HEK293 (cell line): ENCODE measurements around the gene MARCHF9.

ENCODE experiments used
- FEZF1 ChIP-seq: fragments of 450-650 bp; formaldehyde crosslinking; IDR thresholded peaks from 2 replicates; pipeline ENCODE4 v1.5.1; 2016; ENCODE audit warnings: missing biosample characterization, missing genetic modification characterization
- GLI4 ChIP-seq: fragments of 450-650 bp; formaldehyde crosslinking; IDR thresholded peaks from 2 replicates; pipeline ENCODE4 v1.5.1; 2016; ENCODE audit warnings: missing biosample characterization, missing genetic modification characterization
- GLIS1 ChIP-seq: fragments of 450-650 bp; formaldehyde crosslinking; IDR thresholded peaks from 2 replicates; pipeline ENCODE4 v1.5.1; 2016; ENCODE audit warnings: missing biosample characterization, missing genetic modification characterization
- INSM2 ChIP-seq: fragments of 450-650 bp; formaldehyde crosslinking; IDR thresholded peaks from 2 replicates; pipeline ENCODE4 v1.5.1; 2016; ENCODE audit warnings: missing biosample characterization, missing genetic modification characterization
- MYNN ChIP-seq: fragments of 450-650 bp; formaldehyde crosslinking; IDR thresholded peaks from 2 replicates; pipeline ENCODE4 v1.5.1; 2016; ENCODE audit warnings: missing biosample characterization, missing genetic modification characterization, borderline replicate concordance
- YY2 ChIP-seq: fragments of 450-650 bp; formaldehyde crosslinking; IDR thresholded peaks from 2 replicates; pipeline ENCODE4 v1.5.1; 2016; ENCODE audit warnings: missing biosample characterization, missing genetic modification characterization
- ZBTB1 ChIP-seq: fragments of 450-650 bp; formaldehyde crosslinking; IDR thresholded peaks from 2 replicates; pipeline ENCODE4 v1.5.1; 2016; ENCODE audit warnings: missing biosample characterization, missing genetic modification characterization
- ZBTB21 ChIP-seq: fragments of 450-650 bp; formaldehyde crosslinking; IDR thresholded peaks from 2 replicates; pipeline ENCODE4 v1.5.1; 2017; ENCODE audit warnings: missing biosample characterization, missing genetic modification characterization
- ZBTB44 ChIP-seq: fragments of 450-650 bp; IDR thresholded peaks from 2 replicates; pipeline ENCODE4 v1.5.1; 2018; ENCODE audit warnings: missing biosample characterization, mild to moderate bottlenecking, missing genetic modification characterization
- ZNF10 ChIP-seq: fragments of 450-650 bp; formaldehyde crosslinking; IDR thresholded peaks from 2 replicates; pipeline ENCODE4 v1.5.1; 2017; ENCODE audit warnings: missing biosample characterization, missing genetic modification characterization
- ZNF121 ChIP-seq: fragments of 450-650 bp; formaldehyde crosslinking; IDR thresholded peaks from 2 replicates; pipeline ENCODE4 v1.5.1; 2016; ENCODE audit warnings: missing biosample characterization, missing genetic modification characterization
- ZNF133 ChIP-seq: fragments of 450-650 bp; formaldehyde crosslinking; IDR thresholded peaks from 2 replicates; pipeline ENCODE4 v1.5.1; 2016; ENCODE audit warnings: missing biosample characterization, missing genetic modification characterization
- ZNF148 ChIP-seq: fragments of 450-650 bp; formaldehyde crosslinking; IDR thresholded peaks from 2 replicates; pipeline ENCODE4 v1.5.0; 2017; ENCODE audit warnings: missing biosample characterization, missing genetic modification characterization, borderline replicate concordance
- ZNF24 ChIP-seq: fragments of 450-650 bp; formaldehyde crosslinking; IDR thresholded peaks from 2 replicates; pipeline ENCODE4 v1.5.1; 2016; ENCODE audit warnings: missing biosample characterization, missing genetic modification characterization
- ZNF324 ChIP-seq: fragments of 450-650 bp; formaldehyde crosslinking; IDR thresholded peaks from 2 replicates; pipeline ENCODE4 v1.5.1; 2016; ENCODE audit warnings: missing biosample characterization, missing genetic modification characterization
- ZNF521 ChIP-seq: fragments of 450-650 bp; formaldehyde crosslinking; IDR thresholded peaks from 2 replicates; pipeline ENCODE4 v1.5.1; 2017; ENCODE audit warnings: missing biosample characterization, mild to moderate bottlenecking, missing genetic modification characterization
- ZNF549 ChIP-seq: fragments of 450-650 bp; IDR thresholded peaks from 2 replicates; pipeline ENCODE4 v1.5.1; 2018; ENCODE audit warnings: missing biosample characterization, missing genetic modification characterization, mild to moderate bottlenecking, inconsistent platforms, moderate library complexity
- ZNF580 ChIP-seq: fragments of 450-650 bp; formaldehyde crosslinking; IDR thresholded peaks from 2 replicates; pipeline ENCODE4 v1.5.1; 2016; ENCODE audit warnings: missing biosample characterization, missing genetic modification characterization
- ZNF692 ChIP-seq: fragments of 450-650 bp; formaldehyde crosslinking; IDR thresholded peaks from 2 replicates; pipeline ENCODE4 v1.5.1; 2016; ENCODE audit warnings: missing biosample characterization, missing genetic modification characterization
- ZNF777 ChIP-seq: fragments of 450-650 bp; formaldehyde crosslinking; IDR thresholded peaks from 2 replicates; pipeline ENCODE4 v1.5.1; 2017; ENCODE audit warnings: missing biosample characterization, missing genetic modification characterization, borderline replicate concordance
- ZNF792 ChIP-seq: fragments of 450-650 bp; formaldehyde crosslinking; IDR thresholded peaks from 2 replicates; pipeline ENCODE4 v1.5.1; 2016; ENCODE audit warnings: missing biosample characterization, missing genetic modification characterization
- ZXDB ChIP-seq: fragments of 450-650 bp; formaldehyde crosslinking; IDR thresholded peaks from 2 replicates; pipeline ENCODE4 v1.5.1; 2016; ENCODE audit warnings: missing biosample characterization, missing genetic modification characterization
- TF ChIP-seq, protein P1 (sequence below): fragments of 450-650 bp; formaldehyde crosslinking; IDR thresholded peaks from 2 replicates; pipeline ENCODE4 v1.5.1; 2016; ENCODE audit warnings: missing biosample characterization, missing genetic modification characterization
- TF ChIP-seq, protein P2 (sequence below): fragments of 450-650 bp; formaldehyde crosslinking; conservative IDR thresholded peaks from 2 replicates; pipeline ENCODE4 v1.5.1; 2016; ENCODE audit warnings: low read depth, missing biosample characterization, missing genetic modification characterization

Gene MARCHF9

GRCh38 chr12:57782608-57783465 is 27.9 kb downstream of the MARCHF9 start, which contains the start of gene TSFM (continued):
- peak; percentile 76; the same call in 1 of the 2 replicates for TF ChIP-seq ZBTB44
- peak; percentile 96 for TF ChIP-seq ZNF324 (tag by site-specific recombination)
- TF ChIP-seq ZNF777 (tag by site-specific recombination), result peak; percentile 69; the same call in 1 of the 2 replicates
- peak; percentile 44; the same call in 1 of the 2 replicates for TF ChIP-seq ZNF121 (tag by site-specific recombination)
- TF ChIP-seq ZXDB (tag by site-specific recombination), result peak; percentile 96
- TF ChIP-seq ZNF24 (tag by site-specific recombination), result peak; percentile 91
- TF ChIP-seq MYNN (tag by site-specific recombination), result peak; percentile 37
- TF ChIP-seq, protein P1, sequence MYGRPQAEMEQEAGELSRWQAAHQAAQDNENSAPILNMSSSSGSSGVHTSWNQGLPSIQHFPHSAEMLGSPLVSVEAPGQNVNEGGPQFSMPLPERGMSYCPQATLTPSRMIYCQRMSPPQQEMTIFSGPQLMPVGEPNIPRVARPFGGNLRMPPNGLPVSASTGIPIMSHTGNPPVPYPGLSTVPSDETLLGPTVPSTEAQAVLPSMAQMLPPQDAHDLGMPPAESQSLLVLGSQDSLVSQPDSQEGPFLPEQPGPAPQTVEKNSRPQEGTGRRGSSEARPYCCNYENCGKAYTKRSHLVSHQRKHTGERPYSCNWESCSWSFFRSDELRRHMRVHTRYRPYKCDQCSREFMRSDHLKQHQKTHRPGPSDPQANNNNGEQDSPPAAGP (tag by site-specific recombination), result peak; percentile 92
- peak; percentile 93 for TF ChIP-seq INSM2 (tag by site-specific recombination)
- TF ChIP-seq ZNF692, result peak; percentile 89
- TF ChIP-seq ZNF133, result 0 out of 2 replicates have a peak, but pooled peaks have one; percentile 26
- TF ChIP-seq, protein P2, sequence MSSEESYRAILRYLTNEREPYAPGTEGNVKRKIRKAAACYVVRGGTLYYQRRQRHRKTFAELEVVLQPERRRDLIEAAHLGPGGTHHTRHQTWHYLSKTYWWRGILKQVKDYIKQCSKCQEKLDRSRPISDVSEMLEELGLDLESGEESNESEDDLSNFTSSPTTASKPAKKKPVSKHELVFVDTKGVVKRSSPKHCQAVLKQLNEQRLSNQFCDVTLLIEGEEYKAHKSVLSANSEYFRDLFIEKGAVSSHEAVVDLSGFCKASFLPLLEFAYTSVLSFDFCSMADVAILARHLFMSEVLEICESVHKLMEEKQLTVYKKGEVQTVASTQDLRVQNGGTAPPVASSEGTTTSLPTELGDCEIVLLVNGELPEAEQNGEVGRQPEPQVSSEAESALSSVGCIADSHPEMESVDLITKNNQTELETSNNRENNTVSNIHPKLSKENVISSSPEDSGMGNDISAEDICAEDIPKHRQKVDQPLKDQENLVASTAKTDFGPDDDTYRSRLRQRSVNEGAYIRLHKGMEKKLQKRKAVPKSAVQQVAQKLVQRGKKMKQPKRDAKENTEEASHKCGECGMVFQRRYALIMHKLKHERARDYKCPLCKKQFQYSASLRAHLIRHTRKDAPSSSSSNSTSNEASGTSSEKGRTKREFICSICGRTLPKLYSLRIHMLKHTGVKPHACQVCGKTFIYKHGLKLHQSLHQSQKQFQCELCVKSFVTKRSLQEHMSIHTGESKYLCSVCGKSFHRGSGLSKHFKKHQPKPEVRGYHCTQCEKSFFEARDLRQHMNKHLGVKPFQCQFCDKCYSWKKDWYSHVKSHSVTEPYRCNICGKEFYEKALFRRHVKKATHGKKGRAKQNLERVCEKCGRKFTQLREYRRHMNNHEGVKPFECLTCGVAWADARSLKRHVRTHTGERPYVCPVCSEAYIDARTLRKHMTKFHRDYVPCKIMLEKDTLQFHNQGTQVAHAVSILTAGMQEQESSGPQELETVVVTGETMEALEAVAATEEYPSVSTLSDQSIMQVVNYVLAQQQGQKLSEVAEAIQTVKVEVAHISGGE (tag by site-specific recombination), result peak; percentile 93
- TF ChIP-seq ZNF148 (tag by site-specific recombination), result peak; percentile 18; the same call in 1 of the 2 replicates
- TF ChIP-seq ZNF580 (tag by site-specific recombination), result peak; percentile 95
- peak; percentile 87 for TF ChIP-seq GLI4
- peak; percentile 85; the same call in 1 of the 2 replicates for TF ChIP-seq ZNF792 (tag by site-specific recombination)
- no peak for TF ChIP-seq ZNF521
- peak; percentile 67 for TF ChIP-seq GLIS1 (tag by site-specific recombination)
- TF ChIP-seq YY2, result peak; percentile 67
- TF ChIP-seq ZBTB1 (tag by site-specific recombination), result peak; percentile 85; the same call in 1 of the 2 replicates
- no peak; the same call in 1 of the 2 replicates for TF ChIP-seq FEZF1 (tag by site-specific recombination)
- peak; percentile 76 for TF ChIP-seq ZBTB21 (tag by site-specific recombination)
- no peak for TF ChIP-seq ZNF549 (tag by site-specific recombination)
- TF ChIP-seq ZNF10 (tag by site-specific recombination), result peak; percentile 74
